Coronary artery (tissue), 2 donors: ENCODE measurements around the gene GATAD2A.
"Not testable (repeated sequence)": the region's sequence is repeated elsewhere in the genome, so short reads cannot be mapped to it uniquely, and the experiment has no call there.

Source experiments
- DNase-seq: peaks from one replicate; pipeline ENCODE4 v3.0.0-alpha.2; 2017; ENCODE audit warnings: low spot score
- H3K27ac ChIP-seq, 2 donors: fragments of 200-600 bp; sonication (generic); one replicate each; pipeline ENCODE4 v1.5.1; 2016 to 2019
- H3K4me3 ChIP-seq: fragments of 200-600 bp; sonication (generic); 2 replicates; pipeline ENCODE4 v1.5.1; 2016; ENCODE audit warnings: mild to moderate bottlenecking, moderate library complexity
- TF ChIP-seq, protein P1 (sequence below): fragments of 200-600 bp; sonication (generic); IDR thresholded peaks from one replicate; pipeline ENCODE4 v1.5.1; 2019; ENCODE audit warnings: antibody characterized with exemption

GATAD2A gene

GRCh38 chr19:19384486-19384885 lies 21.0 kb upstream of the GATAD2A start:
- Histone ChIP-seq H3K27ac (peak overlapping the region; percentile 69 to 89), H3K4me3 (peak overlapping the region; percentile 93)
- DNase-seq: no peak
- TF ChIP-seq, protein P1, sequence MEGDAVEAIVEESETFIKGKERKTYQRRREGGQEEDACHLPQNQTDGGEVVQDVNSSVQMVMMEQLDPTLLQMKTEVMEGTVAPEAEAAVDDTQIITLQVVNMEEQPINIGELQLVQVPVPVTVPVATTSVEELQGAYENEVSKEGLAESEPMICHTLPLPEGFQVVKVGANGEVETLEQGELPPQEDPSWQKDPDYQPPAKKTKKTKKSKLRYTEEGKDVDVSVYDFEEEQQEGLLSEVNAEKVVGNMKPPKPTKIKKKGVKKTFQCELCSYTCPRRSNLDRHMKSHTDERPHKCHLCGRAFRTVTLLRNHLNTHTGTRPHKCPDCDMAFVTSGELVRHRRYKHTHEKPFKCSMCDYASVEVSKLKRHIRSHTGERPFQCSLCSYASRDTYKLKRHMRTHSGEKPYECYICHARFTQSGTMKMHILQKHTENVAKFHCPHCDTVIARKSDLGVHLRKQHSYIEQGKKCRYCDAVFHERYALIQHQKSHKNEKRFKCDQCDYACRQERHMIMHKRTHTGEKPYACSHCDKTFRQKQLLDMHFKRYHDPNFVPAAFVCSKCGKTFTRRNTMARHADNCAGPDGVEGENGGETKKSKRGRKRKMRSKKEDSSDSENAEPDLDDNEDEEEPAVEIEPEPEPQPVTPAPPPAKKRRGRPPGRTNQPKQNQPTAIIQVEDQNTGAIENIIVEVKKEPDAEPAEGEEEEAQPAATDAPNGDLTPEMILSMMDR: no peak

DNA sequence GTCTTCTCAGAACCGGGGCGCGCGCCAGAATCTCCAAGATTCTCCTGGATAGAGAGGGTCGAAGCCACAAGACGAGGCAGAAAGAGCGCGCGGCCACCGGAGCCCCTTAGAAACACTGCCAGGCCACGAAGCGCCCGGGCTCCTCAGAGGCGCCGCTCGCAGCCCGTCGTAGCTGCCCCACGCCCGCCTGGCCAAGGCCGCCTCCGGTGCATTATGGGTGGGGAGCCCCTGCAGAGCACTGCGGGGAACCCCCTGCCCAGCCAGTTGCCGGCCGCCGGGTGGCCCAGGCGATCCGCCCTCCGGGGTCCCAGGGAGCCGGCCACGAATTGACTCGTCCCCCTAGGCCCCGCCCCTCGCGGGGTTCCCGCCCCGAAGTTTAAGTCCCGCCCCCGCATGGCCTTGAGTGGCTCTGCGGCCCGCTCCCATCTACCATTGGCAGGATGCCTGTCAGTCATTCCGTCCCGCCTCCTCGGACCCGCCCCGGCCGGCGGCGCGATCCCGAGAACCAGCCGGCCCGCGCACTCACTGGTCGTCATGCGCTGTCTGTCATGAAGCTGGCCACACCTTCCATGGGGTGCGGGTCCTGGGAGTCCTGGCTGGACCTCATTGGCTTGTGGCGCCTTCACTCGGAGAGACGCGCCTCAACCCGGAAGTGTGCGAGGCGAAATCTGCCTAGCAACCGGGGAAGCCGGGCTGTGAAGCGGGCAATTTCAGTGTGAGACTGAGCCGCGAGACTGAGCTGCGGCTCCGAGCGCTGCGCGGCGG lies 20.2 kb upstream of the GATAD2A start:
- TF ChIP-seq, protein P1: no peak
- peak overlapping the region; percentile 87 to 91 for H3K27ac ChIP-seq
- H3K4me3 ChIP-seq: peak overlapping the region; percentile 93
- peak; percentile 100 for DNase-seq

DNA sequence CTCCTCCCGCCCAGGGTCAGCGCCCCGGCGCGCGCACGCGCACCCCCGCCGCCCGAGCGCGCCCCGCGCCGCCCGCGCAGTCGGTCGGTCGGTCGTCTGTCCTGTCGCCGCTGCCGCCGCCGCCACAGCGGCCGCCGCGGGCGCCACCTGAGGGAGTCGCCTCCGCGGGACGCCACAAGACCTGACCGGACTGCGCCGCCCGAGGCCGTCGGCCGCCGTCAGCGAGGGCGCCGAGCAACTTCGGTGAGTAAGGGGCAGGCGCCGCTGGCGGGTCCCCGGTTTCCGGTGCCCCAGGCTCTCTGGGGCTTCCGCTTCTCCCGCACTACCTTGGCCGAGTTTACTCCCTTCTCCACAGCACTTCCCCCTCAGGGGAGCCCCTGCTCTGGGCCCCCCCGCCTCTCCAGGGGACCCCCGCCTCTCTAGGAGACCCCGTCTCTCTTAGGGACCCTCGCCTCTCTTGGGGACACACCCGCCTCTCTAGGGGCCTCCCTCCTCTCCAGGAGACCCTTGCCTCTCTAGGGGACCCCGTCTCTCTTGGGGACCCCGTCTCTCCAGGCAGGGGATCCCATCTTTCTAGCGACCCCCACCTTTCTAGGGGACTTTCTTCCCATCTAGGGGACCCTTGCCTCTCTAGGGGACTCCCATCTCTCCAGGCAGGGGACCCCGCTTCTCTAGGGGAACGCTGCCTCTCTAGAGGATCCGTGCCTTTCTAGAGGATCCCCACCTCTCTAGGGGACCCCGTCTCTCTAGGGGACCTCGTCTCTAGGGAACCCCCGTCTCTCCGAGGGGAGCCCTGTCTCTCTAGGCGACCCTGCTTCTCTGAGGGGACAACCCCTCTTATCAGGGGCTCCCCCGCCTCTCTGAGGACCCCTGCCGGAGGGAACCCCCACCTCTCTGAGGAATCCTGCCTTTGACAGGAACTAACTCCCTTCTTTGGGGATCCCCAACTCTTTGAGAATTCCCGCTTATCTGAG lies 19.3 kb upstream of the GATAD2A start:
- TF ChIP-seq, protein P1: no peak
- peak overlapping the region; percentile 87 to 91 for H3K27ac ChIP-seq
- DNase-seq: no peak
- peak overlapping the region; percentile 93 for H3K4me3 ChIP-seq

DNA sequence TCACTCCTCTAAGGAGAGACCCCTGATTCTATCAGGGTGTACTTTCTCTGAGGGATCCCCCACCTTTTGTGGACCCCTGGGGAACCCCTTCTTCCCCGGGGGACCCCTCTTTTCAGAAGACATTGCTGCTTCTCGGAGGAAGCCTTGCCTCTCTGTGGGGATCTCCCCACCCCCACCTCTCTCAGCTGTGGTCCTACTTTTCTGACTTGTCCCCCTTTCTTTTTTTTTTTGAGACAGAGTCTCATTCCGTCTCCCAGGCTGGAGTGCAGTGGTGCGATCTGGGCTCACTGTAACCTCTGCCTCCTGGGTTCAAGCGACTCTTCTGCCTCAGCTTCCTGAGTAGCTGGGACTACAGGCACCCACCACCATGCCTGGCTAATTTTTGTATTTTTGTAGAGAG lies 18.4 kb upstream of the GATAD2A start:
- Histone ChIP-seq H3K4me3 (peak overlapping the region; percentile 93), H3K27ac (peak overlapping the region in 1 of 2 donors; percentile 91)
- no peak for DNase-seq
- TF ChIP-seq, protein P1: no peak

DNA sequence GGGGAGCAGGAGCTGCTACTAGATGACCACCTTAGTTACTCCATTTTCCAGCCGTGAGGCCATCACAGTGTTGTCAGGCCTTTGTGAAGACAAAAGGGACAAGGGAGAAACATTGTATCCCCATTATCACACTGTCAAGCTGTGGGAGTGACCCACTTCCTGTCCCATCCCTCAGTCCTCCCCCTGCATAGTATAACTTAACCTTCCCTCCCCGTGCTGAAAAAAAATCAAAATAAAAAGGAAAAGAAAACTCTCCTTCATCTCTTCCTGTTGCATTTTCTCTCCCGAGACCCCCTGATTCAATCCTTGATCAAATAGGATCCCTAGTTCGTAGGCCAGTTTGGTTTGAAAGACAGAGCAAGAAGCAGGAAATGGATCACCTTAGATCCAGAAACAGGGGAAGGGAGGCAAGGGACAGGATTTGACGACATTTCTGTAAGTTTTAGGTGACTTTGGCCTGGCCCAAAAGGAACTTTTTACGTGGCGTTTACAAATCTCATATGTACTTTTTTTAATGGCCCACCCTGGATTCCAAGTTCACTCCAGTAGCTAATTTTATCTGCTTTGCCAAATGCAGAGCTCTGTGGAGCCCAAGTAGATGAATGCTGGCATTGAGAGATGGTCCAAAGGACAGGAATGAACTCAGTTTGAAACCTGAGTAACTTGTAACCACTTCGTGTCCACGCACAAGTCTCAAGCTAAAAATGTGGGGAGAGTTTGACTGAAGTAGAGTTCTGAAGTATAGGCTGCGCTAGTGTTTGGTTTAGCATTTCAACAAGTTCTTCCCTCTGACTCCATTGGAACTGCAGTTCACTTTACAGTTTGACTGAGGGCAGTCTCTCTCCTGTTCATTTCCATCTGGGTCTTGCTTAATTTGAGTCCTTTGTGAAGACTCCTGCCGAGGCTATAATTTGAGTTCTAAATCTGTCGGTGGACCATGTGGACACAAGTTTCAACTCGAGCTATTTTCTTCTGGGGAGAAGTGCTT lies 16.6 kb upstream of the GATAD2A start:
- peak overlapping the region; percentile 10 for H3K4me3 ChIP-seq
- DNase-seq: no peak
- H3K27ac ChIP-seq: peak overlapping the region; percentile 50 to 71
- TF ChIP-seq, protein P1: no peak

- H3K27ac ChIP-seq: peak overlapping the region; percentile 50 to 71
- DNase-seq: not testable (repeated sequence)
These were observed 15.8 kb upstream of the GATAD2A start for GRCh38 chr19:19389683-19390082.

DNA sequence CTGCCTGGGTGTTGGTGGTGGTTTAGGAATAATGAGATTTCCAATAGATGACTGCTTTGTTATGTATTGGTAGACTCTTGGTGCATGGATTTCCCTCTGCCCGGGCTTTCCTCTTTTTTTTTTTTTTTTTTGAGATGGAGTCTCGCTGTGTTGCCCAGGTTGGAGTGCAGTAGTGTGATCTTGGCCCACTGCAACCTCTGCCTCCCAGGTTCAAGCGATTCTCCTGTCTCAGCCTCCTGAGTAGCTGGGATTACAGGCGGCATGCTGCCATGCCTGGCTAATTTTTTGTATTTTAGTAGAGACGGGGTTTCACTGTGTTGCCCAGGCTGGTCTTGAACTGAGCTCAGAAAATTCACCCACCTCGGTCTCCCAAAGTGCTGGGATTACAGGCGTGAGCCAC lies 11.1 kb upstream of the GATAD2A start:
- not testable (repeated sequence) for DNase-seq, H3K27ac ChIP-seq, H3K4me3 ChIP-seq

More at GRCh38 chr19:19389683-19390082, 15.8 kb upstream of the GATAD2A start:
- H3K4me3 ChIP-seq: not testable (repeated sequence)
